Prostate gland (tissue), 2 donors: ENCODE data around the gene BCAS3.

Source experiments
- POLR2A ChIP-seq: fragments of 450-650 bp; IDR thresholded peaks from one replicate; pipeline ENCODE4 v1.6.1; 2016; ENCODE audit warnings: antibody characterized with exemption, mild to moderate bottlenecking
- POLR2AphosphoS5 ChIP-seq: sonication (generic); formaldehyde crosslinking; IDR thresholded peaks from one replicate; pipeline ENCODE4 v1.6.1; 2017; ENCODE audit warnings: antibody characterized with exemption
- TF ChIP-seq, protein P1 (sequence below), 4 experiments: fragments of 200-600 bp in 2 of 4; fragments of 450-650 bp in 2 of 4; sonication (generic) in 2 of 4; IDR thresholded peaks; 1 replicate in 3 of 4; 2 replicates in 1 of 4; pipeline ENCODE4 v1.5.1; 2016 to 2019; ENCODE audit warnings: antibody characterized with exemption in 4 of 4, mild to moderate bottlenecking in 2 of 4, moderate library complexity in 2 of 4

DNA sequence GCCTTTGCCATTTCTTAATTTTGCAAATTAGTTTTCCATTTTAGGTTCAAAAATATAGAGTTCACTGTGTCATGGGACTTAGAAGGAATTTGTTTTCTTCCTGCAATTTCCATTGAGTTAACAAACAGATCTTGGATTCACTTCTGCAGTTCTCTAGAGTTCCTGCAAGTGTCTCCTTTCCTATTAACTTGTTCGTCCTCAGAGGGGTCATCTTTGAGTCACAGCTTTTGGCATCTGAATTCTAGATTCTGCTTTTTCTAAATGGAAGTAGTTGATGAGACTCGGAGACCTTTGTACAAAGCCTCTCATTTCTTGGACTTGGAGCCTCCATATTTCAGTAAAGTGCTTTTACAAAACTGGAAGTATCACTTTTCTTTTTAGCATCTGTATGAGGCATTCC, 323.3 kb downstream of the BCAS3 start:
- TF ChIP-seq POLR2A, result no peak
- TF ChIP-seq POLR2AphosphoS5, result no peak
- TF ChIP-seq, protein P1, sequence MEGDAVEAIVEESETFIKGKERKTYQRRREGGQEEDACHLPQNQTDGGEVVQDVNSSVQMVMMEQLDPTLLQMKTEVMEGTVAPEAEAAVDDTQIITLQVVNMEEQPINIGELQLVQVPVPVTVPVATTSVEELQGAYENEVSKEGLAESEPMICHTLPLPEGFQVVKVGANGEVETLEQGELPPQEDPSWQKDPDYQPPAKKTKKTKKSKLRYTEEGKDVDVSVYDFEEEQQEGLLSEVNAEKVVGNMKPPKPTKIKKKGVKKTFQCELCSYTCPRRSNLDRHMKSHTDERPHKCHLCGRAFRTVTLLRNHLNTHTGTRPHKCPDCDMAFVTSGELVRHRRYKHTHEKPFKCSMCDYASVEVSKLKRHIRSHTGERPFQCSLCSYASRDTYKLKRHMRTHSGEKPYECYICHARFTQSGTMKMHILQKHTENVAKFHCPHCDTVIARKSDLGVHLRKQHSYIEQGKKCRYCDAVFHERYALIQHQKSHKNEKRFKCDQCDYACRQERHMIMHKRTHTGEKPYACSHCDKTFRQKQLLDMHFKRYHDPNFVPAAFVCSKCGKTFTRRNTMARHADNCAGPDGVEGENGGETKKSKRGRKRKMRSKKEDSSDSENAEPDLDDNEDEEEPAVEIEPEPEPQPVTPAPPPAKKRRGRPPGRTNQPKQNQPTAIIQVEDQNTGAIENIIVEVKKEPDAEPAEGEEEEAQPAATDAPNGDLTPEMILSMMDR (IDR thresholded peaks at IDR 0.05), result no peak
